Measurements from ENCODE around the gene RPS25. TPM values are rescaled to one million over a fixed set of nuclear protein-coding genes. Genes with fewer than 3 reads are reported as not detected.
"Not testable (repeated sequence)": the region's sequence is repeated elsewhere in the genome, so short reads cannot be mapped to it uniquely, and the experiment has no call there.

Gene RPS25
- 886 and 914 TPM in 2 replicates for total RNA-seq

GRCh38 chr11:119018074-119018938 lies at the start of gene RPS25, which contains the start of gene TRAPPC4:
Gene RPS25 (minus strand): TSS chr11:119018343. CDS start chr11:119018284, 59 bp downstream.
Gene TRAPPC4 (plus strand): TSS chr11:119018766. CDS start chr11:119018796, 30 bp downstream.
- peak within 1 kb of the TSS; percentile 95 for H3K4me3 ChIP-seq (ENCODE audit: low read depth, low read length)
- no peak for TF ChIP-seq CTCF (IDR thresholded peaks at IDR 0.05; ENCODE audit: insufficient read depth, low read depth, low read length)
- peak; percentile 95 for DNase-seq (ENCODE audit: low read depth)

- TF ChIP-seq CTCF (IDR thresholded peaks at IDR 0.05; ENCODE audit: insufficient read depth, low read depth, low read length): no peak
- peak within 1 kb of the TSS; percentile 98 for H3K4me3 ChIP-seq (ENCODE audit: low read depth, low read length)
- DNase-seq (ENCODE audit: low read depth): peak; percentile 97
Observed at GRCh38 chr11:119067371-119068222, 49.5 kb upstream of the RPS25 start, which contains the start of gene VPS11. Gene VPS11 (plus strand): TSS chr11:119067818. CDS start chr11:119067824, 6 bp downstream.

- peak; percentile 60 for TF ChIP-seq CTCF (IDR thresholded peaks at IDR 0.05; ENCODE audit: insufficient read depth, low read depth, low read length)
- H3K4me3 ChIP-seq (ENCODE audit: low read depth, low read length): no peak overlapping the region
- peak; percentile 47 for DNase-seq (ENCODE audit: low read depth)
Observed at GRCh38 chr11:119065369-119065768, 47.2 kb upstream of the RPS25 start.

- DNase-seq (ENCODE audit: low read depth): peak; percentile 77
- no peak overlapping the region for H3K4me3 ChIP-seq (ENCODE audit: low read depth, low read length)
- TF ChIP-seq CTCF (IDR thresholded peaks at IDR 0.05; ENCODE audit: insufficient read depth, low read depth, low read length): no peak
Observed at GRCh38 chr11:119062779-119063178, 44.6 kb upstream of the RPS25 start.

GRCh38 chr11:119061256-119061655 lies 43.1 kb upstream of the RPS25 start:
- no peak for TF ChIP-seq CTCF (IDR thresholded peaks at IDR 0.05; ENCODE audit: insufficient read depth, low read depth, low read length)
- no peak overlapping the region for H3K4me3 ChIP-seq (ENCODE audit: low read depth, low read length)
- DNase-seq (ENCODE audit: low read depth): no peak

- not testable (repeated sequence) for H3K4me3 ChIP-seq (ENCODE audit: low read depth, low read length); DNase-seq (ENCODE audit: low read depth)
Observed at GRCh38 chr11:119059128-119059527, 41.0 kb upstream of the RPS25 start.

All from fibroblast of villous mesenchyme (primary cell).